Lower leg skin (tissue), 3 donors: Measurements from ENCODE around the gene CTBP2.

Source experiments
- CTCF ChIP-seq, 3 donors: fragments of 450-650 bp; IDR thresholded peaks; one replicate each; pipeline ENCODE4 v1.5.1; 2016; ENCODE audit warnings: antibody characterized with exemption in 3 of 3, mild to moderate bottlenecking in 3 of 3, moderate library complexity in 2 of 3
- POLR2A ChIP-seq, 2 donors: fragments of 450-650 bp; IDR thresholded peaks; one replicate each; pipeline ENCODE4 v1.6.1; 2016 to 2017; ENCODE audit warnings: antibody characterized with exemption in 2 of 2, mild to moderate bottlenecking in 1 of 2, moderate library complexity in 1 of 2

GRCh38 chr10:125151553-125152449, 8.6 kb downstream of the CTBP2 start:
- TF ChIP-seq CTCF (IDR thresholded peaks at IDR 0.05) (no peak), POLR2A (IDR thresholded peaks at IDR 0.05) (no peak)
